NCI-H1694 treated with DMSO at 0.1 percent for 48 hours (cell line): ENCODE data around the gene LY6G6D.

Experiments used
- DNase-seq: peaks from one replicate; lab custom pipeline; 2025; lab: John Stamatoyannopoulos, UW

The LY6G6D gene

GRCh38 chr6:31736021-31736767 lies 21.0 kb downstream of the LY6G6D start, which contains the start of gene CLIC1:
Gene CLIC1 (minus strand): TSS chr6:31736530. CDS start chr6:31736300, 230 bp downstream.
- peak; percentile 61 for DNase-seq

GRCh38 chr6:31736768-31737314 lies 21.7 kb downstream of the LY6G6D start:
- DNase-seq = no peak

- no peak for DNase-seq
Observed at GRCh38 chr6:31737315-31737990, 22.3 kb downstream of the LY6G6D start.

GRCh38 chr6:31737991-31738979 lies 23.1 kb downstream of the LY6G6D start:
- no peak for DNase-seq

- DNase-seq = peak; percentile 98
Observed at GRCh38 chr6:31739639-31740396, 24.7 kb downstream of the LY6G6D start, which contains the start of gene MSH5. Gene MSH5 (plus strand): TSS chr6:31740005. CDS start chr6:31740467, 462 bp downstream.

GRCh38 chr6:31740397-31741223 lies 25.5 kb downstream of the LY6G6D start:
- DNase-seq = no peak

- DNase-seq = no peak
Observed at GRCh38 chr6:31741815-31742214, 26.7 kb downstream of the LY6G6D start.

- no peak for DNase-seq
Observed at GRCh38 chr6:31742894-31743293, 27.7 kb downstream of the LY6G6D start.

- DNase-seq = no peak
Observed at GRCh38 chr6:31744422-31744821, 29.3 kb downstream of the LY6G6D start.

- no peak for DNase-seq
Observed at GRCh38 chr6:31749301-31750036, 34.3 kb downstream of the LY6G6D start.

- no peak for DNase-seq
Observed at GRCh38 chr6:31750411-31751022, 35.4 kb downstream of the LY6G6D start.

GRCh38 chr6:31752739-31753319 lies 37.7 kb downstream of the LY6G6D start:
- no peak for DNase-seq

- no peak for DNase-seq
Observed at GRCh38 chr6:31758281-31758680, 43.1 kb downstream of the LY6G6D start.

- DNase-seq = no peak
Observed at GRCh38 chr6:31760790-31761189, 45.6 kb downstream of the LY6G6D start.

GRCh38 chr6:31761343-31761742 lies 46.2 kb downstream of the LY6G6D start:
- no peak for DNase-seq

GRCh38 chr6:31762356-31762755 lies 47.2 kb downstream of the LY6G6D start, which contains the start of gene SAPCD1:
Gene SAPCD1 (plus strand): TSS chr6:31762656. CDS start chr6:31763055, 399 bp downstream.
- no peak for DNase-seq

GRCh38 chr6:31762878-31763618 lies 47.9 kb downstream of the LY6G6D start:
- no peak for DNase-seq

- DNase-seq = no peak
Observed at GRCh38 chr6:31763619-31763940, 48.4 kb downstream of the LY6G6D start.
